Thoracic aorta (tissue), 2 donors: ENCODE measurements around the gene TENM4. TPM values are rescaled to one million over a fixed set of nuclear protein-coding genes. Genes with fewer than 3 reads are reported as not detected.

ENCODE experiments used
- ATAC-seq: fragments of 150-250 bp; one replicate; pipeline ENCODE4 v1.8.0; 2017; ENCODE audit warnings: low read depth; ENCODE audit not compliant: insufficient number of reproducible peaks, low FRiP score
- DNase-seq: peaks from one replicate; pipeline ENCODE4 v3.0.0-alpha.2; 2020; ENCODE audit warnings: low spot score
- H3K27ac ChIP-seq, 2 donors: fragments of 200-600 bp; sonication (generic); 1 replicate in 1 of 2; 2 replicates in 1 of 2; pipeline ENCODE4 v1.5.1; 2016; ENCODE audit warnings: mild to moderate bottlenecking in 2 of 2, moderate library complexity in 2 of 2
- H3K27me3 ChIP-seq: fragments of 200-600 bp; sonication (generic); replicated peaks from 2 replicates; pipeline ENCODE4 v1.6.0; 2016; ENCODE audit warnings: mild to moderate bottlenecking; ENCODE audit not compliant: insufficient read depth
- H3K36me3 ChIP-seq: fragments of 200-600 bp; sonication (generic); one replicate; pipeline ENCODE4 v1.5.1; 2016
- H3K4me1 ChIP-seq, 2 donors: fragments of 200-600 bp; sonication (generic); 1 replicate in 1 of 2; 2 replicates in 1 of 2; pipeline versions ENCODE4 v1.5.1 to v1.6.0; 2016; ENCODE audit warnings: low read depth in 2 of 2, mild to moderate bottlenecking in 1 of 2; ENCODE audit not compliant: control insufficient read depth in 1 of 2
- H3K4me3 ChIP-seq: fragments of 200-600 bp; sonication (generic); 2 replicates; pipeline ENCODE4 v1.5.1; 2016; ENCODE audit warnings: mild to moderate bottlenecking
- H3K9me3 ChIP-seq: fragments of 200-600 bp; sonication (generic); 2 replicates; pipeline ENCODE4 v1.5.1; 2016
- CTCF ChIP-seq: fragments of 200-600 bp; sonication (generic); IDR thresholded peaks from one replicate; pipeline ENCODE4 v1.5.1; 2019; ENCODE audit warnings: antibody characterized with exemption
- total RNA-seq, 2 donors: library from RNA; depleted of rRNA; stranded (reverse); fragments of >200 nt; gene quantifications; one replicate each; pipeline versions ENCODE4 v1.1.0 to v1.2.3, GENCODE V29; 2016

The TENM4 gene
- total RNA-seq, 2 donors from 2014 or later, result 6.1 to 13.3 TPM

- no peaks in the 10 kb centered on the region for H3K27me3 ChIP-seq
- no peak for ATAC-seq
- H3K4me3 ChIP-seq, result no peak overlapping the region
- no peaks in the 10 kb centered on the region for H3K9me3 ChIP-seq
- H3K27ac ChIP-seq, result no peak overlapping the region
- H3K36me3 ChIP-seq, result no peaks in the 10 kb centered on the region
- TF ChIP-seq CTCF, result no peak
- no peak for DNase-seq
- no peaks in the 10 kb centered on the region for H3K4me1 ChIP-seq
Measured at GRCh38 chr11:79375818-79376550, 64.8 kb downstream of the TENM4 start.

GRCh38 chr11:79374727-79375126 is 66.1 kb downstream of the TENM4 start:
- H3K27me3 ChIP-seq, result no peaks in the 10 kb centered on the region
- no peaks in the 10 kb centered on the region for H3K9me3 ChIP-seq
- no peak for ATAC-seq
- no peaks in the 10 kb centered on the region for H3K4me1 ChIP-seq
- no peak for DNase-seq
- no peak overlapping the region for H3K27ac ChIP-seq
- H3K36me3 ChIP-seq, result no peaks in the 10 kb centered on the region
- H3K4me3 ChIP-seq, result no peak overlapping the region
- TF ChIP-seq CTCF, result no peak

- H3K27me3 ChIP-seq, result no peaks in the 10 kb centered on the region
- no peaks in the 10 kb centered on the region for H3K4me1 ChIP-seq
- ATAC-seq, result no peak
- H3K27ac ChIP-seq, result no peak overlapping the region
- no peaks in the 10 kb centered on the region for H3K36me3 ChIP-seq
- H3K9me3 ChIP-seq, result no peaks in the 10 kb centered on the region
- no peak overlapping the region for H3K4me3 ChIP-seq
- TF ChIP-seq CTCF, result no peak
- DNase-seq, result no peak
Measured at GRCh38 chr11:79371724-79372123, 69.1 kb downstream of the TENM4 start.

GRCh38 chr11:79371152-79371551 is 69.7 kb downstream of the TENM4 start:
- no peaks in the 10 kb centered on the region for H3K4me1 ChIP-seq
- H3K36me3 ChIP-seq, result no peaks in the 10 kb centered on the region
- H3K27ac ChIP-seq, result no peak overlapping the region
- no peaks in the 10 kb centered on the region for H3K27me3 ChIP-seq
- H3K9me3 ChIP-seq, result no peaks in the 10 kb centered on the region
- ATAC-seq, result no peak
- no peak for TF ChIP-seq CTCF
- H3K4me3 ChIP-seq, result no peak overlapping the region
- DNase-seq, result no peak

- H3K36me3 ChIP-seq, result no peaks in the 10 kb centered on the region
- TF ChIP-seq CTCF, result no peak
- ATAC-seq (no peak), DNase-seq (no peak)
- no peaks in the 10 kb centered on the region for H3K27me3 ChIP-seq
- H3K27ac ChIP-seq, result no peak overlapping the region
- no peaks in the 10 kb centered on the region for H3K4me1 ChIP-seq
- no peaks in the 10 kb centered on the region for H3K9me3 ChIP-seq
- no peak overlapping the region for H3K4me3 ChIP-seq
Measured at GRCh38 chr11:79369055-79369454, 71.8 kb downstream of the TENM4 start.
